ENCODE data around the gene LMF1.
"Not testable (repeated sequence)": the region's sequence is repeated elsewhere in the genome, so short reads cannot be mapped to it uniquely, and the experiment has no call there.

LMF1 gene

DNA sequence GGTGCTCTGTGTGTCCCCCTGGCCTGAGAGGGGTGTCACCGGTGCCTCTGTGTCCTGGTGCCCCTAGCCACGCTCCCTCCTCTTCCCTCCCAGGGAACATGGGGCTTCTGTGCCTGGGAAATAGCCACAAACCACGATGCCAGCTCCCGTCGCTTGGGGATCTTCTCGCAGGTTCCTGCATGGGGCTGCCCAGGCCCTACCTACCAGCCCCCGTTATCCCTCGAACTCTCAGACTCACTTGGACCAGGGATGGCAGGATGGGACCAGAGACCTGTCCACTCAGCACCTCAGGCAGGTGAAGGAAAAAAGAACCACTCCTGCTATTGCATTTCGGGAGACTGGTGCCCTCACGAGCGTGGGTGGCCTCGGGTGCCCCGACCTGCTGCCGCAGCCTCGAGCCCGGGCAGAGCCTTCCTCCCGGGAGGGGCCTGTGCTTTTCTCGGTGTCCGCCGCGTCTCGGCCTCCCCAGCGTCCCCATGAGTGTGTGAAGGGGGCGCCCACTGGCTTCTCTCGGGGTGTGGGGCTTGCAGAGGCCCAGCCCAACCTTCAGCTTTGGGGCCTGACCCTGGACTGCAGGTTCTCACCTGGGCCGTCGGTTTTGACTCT lies 129.2 kb downstream of the LMF1 start:
- H3K4me3 ChIP-seq (ENCODE audit: low read depth, low read length), result no peak overlapping the region
- TF ChIP-seq, protein P1, sequence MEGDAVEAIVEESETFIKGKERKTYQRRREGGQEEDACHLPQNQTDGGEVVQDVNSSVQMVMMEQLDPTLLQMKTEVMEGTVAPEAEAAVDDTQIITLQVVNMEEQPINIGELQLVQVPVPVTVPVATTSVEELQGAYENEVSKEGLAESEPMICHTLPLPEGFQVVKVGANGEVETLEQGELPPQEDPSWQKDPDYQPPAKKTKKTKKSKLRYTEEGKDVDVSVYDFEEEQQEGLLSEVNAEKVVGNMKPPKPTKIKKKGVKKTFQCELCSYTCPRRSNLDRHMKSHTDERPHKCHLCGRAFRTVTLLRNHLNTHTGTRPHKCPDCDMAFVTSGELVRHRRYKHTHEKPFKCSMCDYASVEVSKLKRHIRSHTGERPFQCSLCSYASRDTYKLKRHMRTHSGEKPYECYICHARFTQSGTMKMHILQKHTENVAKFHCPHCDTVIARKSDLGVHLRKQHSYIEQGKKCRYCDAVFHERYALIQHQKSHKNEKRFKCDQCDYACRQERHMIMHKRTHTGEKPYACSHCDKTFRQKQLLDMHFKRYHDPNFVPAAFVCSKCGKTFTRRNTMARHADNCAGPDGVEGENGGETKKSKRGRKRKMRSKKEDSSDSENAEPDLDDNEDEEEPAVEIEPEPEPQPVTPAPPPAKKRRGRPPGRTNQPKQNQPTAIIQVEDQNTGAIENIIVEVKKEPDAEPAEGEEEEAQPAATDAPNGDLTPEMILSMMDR (IDR thresholded peaks at IDR 0.05; ENCODE audit: borderline replicate concordance, insufficient read depth, low read depth, low read length), result no peak

DNA sequence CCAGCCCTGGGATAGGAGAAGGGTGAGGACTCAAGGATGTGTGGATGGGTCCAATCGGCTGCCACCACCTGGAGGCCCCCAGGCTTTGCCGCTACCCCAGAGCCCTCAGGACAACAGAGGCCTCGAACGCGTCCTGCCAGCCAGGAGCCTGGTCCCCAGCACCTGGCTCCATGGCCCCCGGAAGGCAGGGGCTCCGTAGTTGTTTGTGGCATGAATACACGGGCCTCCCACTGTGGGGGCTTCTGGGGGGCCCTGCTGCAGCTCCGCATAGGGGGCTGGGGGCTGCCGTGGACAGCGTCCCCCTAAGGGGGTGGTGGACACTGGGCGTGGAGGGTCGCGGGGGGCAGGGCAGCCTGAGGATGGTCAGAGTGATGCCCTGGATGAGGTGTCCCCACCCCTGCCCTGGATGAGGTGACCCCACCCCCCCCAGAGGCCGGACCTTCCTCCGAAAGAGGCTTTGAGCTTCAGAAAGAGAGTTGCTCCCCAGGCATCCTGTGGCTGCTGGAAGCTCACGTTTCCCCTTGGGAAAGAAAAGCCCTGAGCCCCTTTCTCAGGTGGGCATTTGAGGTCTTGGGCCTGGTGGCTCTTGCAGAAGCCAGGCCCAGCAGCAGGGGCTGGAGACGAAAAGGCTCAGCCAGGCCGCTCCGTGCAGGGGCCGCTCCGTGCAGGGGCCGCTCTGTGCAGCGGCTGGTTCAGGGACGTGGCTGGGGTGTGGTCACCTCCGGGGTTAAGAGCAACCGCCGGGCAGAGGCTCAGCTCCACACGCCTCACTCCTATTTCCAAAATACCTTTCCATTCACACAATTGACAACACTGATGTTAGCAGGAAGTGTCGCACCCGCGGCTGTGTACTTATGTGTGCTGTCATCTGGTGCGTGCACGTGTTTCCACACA lies 130.0 kb downstream of the LMF1 start:
- no peak overlapping the region for H3K4me3 ChIP-seq (ENCODE audit: low read depth, low read length)
- TF ChIP-seq, protein P1 (IDR thresholded peaks at IDR 0.05; ENCODE audit: borderline replicate concordance, insufficient read depth, low read depth, low read length), result no peak

DNA sequence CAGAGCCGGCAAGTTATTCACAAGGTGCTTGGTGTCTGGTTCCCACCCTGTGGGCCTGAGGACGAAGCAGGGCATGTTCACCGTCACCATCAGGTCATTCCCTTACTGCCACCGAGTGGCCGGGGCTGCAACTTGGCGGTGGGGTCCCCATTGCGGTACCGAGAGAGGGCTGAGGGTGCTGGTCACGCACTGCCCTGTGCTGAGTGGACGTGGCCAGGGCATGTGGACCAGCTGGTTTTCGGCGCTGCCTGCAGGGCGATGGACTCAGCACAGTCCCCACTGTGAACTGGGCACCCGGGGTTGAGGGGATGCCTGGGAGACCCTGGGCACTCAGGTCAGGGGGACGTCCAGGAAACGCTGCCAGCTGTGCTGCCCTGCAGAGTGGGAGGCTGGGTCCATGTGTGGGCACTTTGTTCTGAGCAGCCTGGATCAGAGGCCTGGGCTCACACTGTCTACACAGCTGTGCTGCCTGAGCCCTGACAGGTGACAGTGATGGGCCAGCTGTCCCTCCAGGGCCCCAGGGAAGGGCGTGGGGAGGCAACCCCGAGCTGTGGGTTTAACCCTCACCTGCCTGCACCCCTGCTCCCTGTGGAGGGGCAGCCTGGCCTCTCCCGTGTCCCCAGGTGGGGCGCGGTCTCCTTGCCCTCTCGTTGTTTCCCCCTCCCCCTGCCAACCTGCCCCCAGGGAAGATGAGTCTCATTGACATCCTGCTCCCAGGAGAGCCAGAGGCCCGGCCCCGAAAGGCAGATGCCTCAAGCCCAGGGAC lies 131.0 kb downstream of the LMF1 start:
- no peak overlapping the region for H3K4me3 ChIP-seq (ENCODE audit: low read depth, low read length)
- TF ChIP-seq, protein P1 (IDR thresholded peaks at IDR 0.05; ENCODE audit: borderline replicate concordance, insufficient read depth, low read depth, low read length), result no peak

DNA sequence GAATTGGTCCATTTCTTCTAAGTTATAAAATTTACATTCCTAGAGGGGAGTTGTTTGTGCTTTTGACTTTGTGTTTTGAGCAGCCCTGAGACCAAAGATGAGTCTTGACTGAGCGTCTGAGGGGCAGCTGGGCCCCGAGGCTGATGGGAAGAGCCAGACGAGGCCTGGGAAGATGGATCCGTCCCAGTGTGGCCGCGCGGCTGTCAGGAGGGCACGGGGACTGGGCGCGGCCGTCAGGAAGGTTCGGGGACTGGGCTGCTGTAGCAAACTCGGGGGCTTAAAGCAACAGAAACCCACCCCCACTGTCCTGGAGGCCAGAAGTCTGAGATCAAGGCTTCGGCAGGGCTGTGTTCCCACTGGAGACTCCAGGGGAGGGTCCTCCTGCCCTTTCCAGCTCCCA lies 132.0 kb downstream of the LMF1 start:
- H3K4me3 ChIP-seq (ENCODE audit: low read depth, low read length), result no peak overlapping the region
- TF ChIP-seq, protein P1 (IDR thresholded peaks at IDR 0.05; ENCODE audit: borderline replicate concordance, insufficient read depth, low read depth, low read length), result no peak

DNA sequence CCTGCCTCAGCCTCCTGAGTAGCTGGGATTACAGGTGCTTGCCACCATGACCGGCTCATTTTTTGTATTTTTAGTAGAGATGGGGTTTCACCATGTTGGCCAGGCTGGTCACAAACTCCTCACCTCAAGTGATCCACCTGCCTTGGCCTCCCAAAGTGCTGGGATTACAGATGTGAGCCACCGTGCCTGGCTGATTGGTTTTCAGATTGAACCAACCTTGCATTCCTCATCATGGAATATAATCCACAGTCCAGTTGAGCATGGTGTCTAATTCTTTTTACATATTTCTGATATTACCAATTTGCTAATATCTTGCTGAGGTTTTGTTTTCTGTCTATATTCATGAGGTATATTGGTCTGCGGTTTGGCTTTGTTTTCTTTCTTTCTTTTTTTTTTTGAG lies 134.0 kb downstream of the LMF1 start:
- H3K4me3 ChIP-seq (ENCODE audit: low read depth, low read length), result not testable (repeated sequence)

DNA sequence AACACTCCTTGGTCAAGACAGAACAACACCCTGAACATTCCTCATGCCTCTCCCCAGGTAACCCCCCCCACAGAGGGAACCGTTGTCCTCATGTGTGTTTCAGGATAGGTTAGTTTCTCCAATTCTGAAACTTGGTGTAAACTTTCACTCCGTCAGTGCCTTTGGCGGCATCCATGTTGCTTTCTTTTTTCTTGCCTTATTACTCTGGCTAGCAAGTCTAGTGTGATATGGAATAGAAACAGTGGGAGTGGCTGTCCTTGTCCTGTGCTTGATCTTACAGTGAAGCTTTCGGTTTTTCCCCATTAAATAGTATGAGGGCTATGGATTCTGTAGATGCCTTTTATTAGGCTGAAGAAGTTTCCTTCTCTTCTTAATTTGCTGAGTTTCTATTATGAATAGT lies 134.6 kb downstream of the LMF1 start:
- no peak overlapping the region for H3K4me3 ChIP-seq (ENCODE audit: low read depth, low read length)
- TF ChIP-seq, protein P1 (IDR thresholded peaks at IDR 0.05; ENCODE audit: borderline replicate concordance, insufficient read depth, low read depth, low read length), result no peak

DNA sequence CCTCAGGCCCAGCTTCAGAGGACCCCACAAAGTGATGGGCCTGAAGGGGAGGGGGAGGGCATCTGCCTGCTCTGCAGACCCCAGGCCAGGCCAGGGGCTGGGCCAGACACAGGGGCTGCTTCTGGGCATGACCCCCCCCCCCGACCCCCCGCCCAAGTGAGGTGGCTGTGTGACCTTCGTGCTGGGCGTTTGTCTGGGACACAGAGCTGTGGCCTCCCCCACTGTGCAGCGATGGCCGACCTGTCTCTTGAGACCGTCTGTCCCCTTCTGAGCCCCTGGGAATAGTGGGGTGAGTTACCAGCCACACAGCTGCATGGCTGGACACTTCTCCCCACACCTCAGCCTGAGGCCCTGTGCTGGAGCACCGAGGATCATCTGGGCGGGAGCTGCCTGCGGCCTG lies 135.4 kb downstream of the LMF1 start:
- TF ChIP-seq, protein P1 (IDR thresholded peaks at IDR 0.05; ENCODE audit: borderline replicate concordance, insufficient read depth, low read depth, low read length), result no peak
- no peak overlapping the region for H3K4me3 ChIP-seq (ENCODE audit: low read depth, low read length)

Data from GM12875 (cell line).